Thymus (tissue), 11 donors: ENCODE data around the gene LGALS13. TPM values are rescaled to one million over a fixed set of nuclear protein-coding genes. Genes with fewer than 3 reads are reported as not detected.
"Not testable (repeated sequence)": the region's sequence is repeated elsewhere in the genome, so short reads cannot be mapped to it uniquely, and the experiment has no call there.

ENCODE experiments used
- DNase-seq, 9 donors: peaks; one replicate each; pipeline ENCODE4 v3.0.0-alpha.2; 2013; ENCODE audit warnings: low spot score in 9 of 9, low read depth in 6 of 9, missing footprints in 1 of 9
- H3K27ac ChIP-seq, 2 donors: one replicate each; pipeline ENCODE4 v1.5.1; 2013; ENCODE audit warnings: control low read depth in 1 of 2, low read depth in 1 of 2, low read length in 1 of 2, mild to moderate bottlenecking in 1 of 2, moderate library complexity in 1 of 2
- H3K27me3 ChIP-seq, 2 donors: one replicate each; pipeline ENCODE4 v1.5.1; 2013; ENCODE audit warnings: low read length in 1 of 2; ENCODE audit not compliant: control insufficient read depth in 2 of 2, insufficient read depth in 1 of 2
- H3K36me3 ChIP-seq, 2 donors: one replicate each; pipeline ENCODE4 v1.5.1; 2013; ENCODE audit warnings: low read length in 1 of 2, mild to moderate bottlenecking in 1 of 2, moderate library complexity in 1 of 2; ENCODE audit not compliant: control insufficient read depth in 2 of 2, insufficient read depth in 2 of 2
- H3K4me1 ChIP-seq, 2 donors: one replicate each; pipeline ENCODE4 v1.5.1; 2013; ENCODE audit warnings: low read length in 2 of 2; ENCODE audit not compliant: control insufficient read depth in 2 of 2, insufficient read depth in 2 of 2
- H3K4me3 ChIP-seq, 2 donors: one replicate each; pipeline ENCODE4 v1.5.1; 2013; ENCODE audit warnings: low read length in 2 of 2, control low read depth in 1 of 2, mild to moderate bottlenecking in 1 of 2
- H3K9me3 ChIP-seq, 2 donors: one replicate each; pipeline ENCODE4 v1.5.1; 2013; ENCODE audit warnings: low read length in 1 of 2, mild to moderate bottlenecking in 1 of 2; ENCODE audit not compliant: control insufficient read depth in 2 of 2, insufficient read depth in 1 of 2
- WGBS: extraction: QIAGEN DNeasy Blood & Tissue Kit; methylation state at CpG from one replicate; pipeline ENCODE4 v1.1.7; 2013; 5-methylcytosine and 5-hydroxymethylcytosine counted together
- polyA plus RNA-seq: library from polyadenylated mRNA; stranded (reverse); fragments of 200-250 nt; gene quantifications from one replicate; pipeline ENCODE4 v1.2.3, GENCODE V29; 2013
- total RNA-seq: library from RNA; stranded (reverse); fragments of 120-200 nt; gene quantifications from one replicate; pipeline ENCODE4 v1.2.4, GENCODE V29; 2013
- donor health status: healthy.

Gene LGALS13
- total and polyA plus RNA-seq, 2 donors = 0.38 to 0.66 TPM

- no peak overlapping the region for H3K27ac ChIP-seq
- peak in 4 of 9 donors; percentile 2 to 36 (median 14) for DNase-seq
- H3K9me3 ChIP-seq = no peaks in the 10 kb centered on the region
- no peaks in the 10 kb centered on the region for H3K27me3 ChIP-seq
- no peaks in the 10 kb centered on the region for H3K36me3 ChIP-seq
- H3K4me3 ChIP-seq = no peak overlapping the region
- WGBS = 24% methylated on average over 4 of the region's 4 CpGs
- no peaks in the 10 kb centered on the region for H3K4me1 ChIP-seq
These were observed 3.2 kb upstream of the LGALS13 start for GRCh38 chr19:39599116-39599515.

GRCh38 chr19:39603825-39604224 lies 1.5 kb downstream of the LGALS13 start:
- no peaks in the 10 kb centered on the region for H3K36me3 ChIP-seq
- H3K27ac ChIP-seq = no peak overlapping the region
- 96% methylated on average over 1 of the region's 1 CpG for WGBS
- no peaks in the 10 kb centered on the region for H3K27me3 ChIP-seq
- H3K4me3 ChIP-seq = no peak overlapping the region
- DNase-seq = no peak
- H3K4me1 ChIP-seq = no peaks in the 10 kb centered on the region
- no peaks in the 10 kb centered on the region for H3K9me3 ChIP-seq

- Histone ChIP-seq H3K27me3 (no peaks in the 10 kb centered on the region), H3K36me3 (no peaks in the 10 kb centered on the region), H3K27ac (no peak overlapping the region), H3K4me3 (no peak overlapping the region), H3K9me3 (no peaks in the 10 kb centered on the region), H3K4me1 (no peaks in the 10 kb centered on the region)
- DNase-seq = no peak
- WGBS = 93% methylated on average over 9 of the region's 9 CpGs
These were observed 4.7 kb downstream of the LGALS13 start for GRCh38 chr19:39607021-39607420.

- Histone ChIP-seq H3K27ac (no peak overlapping the region), H3K4me1 (no peaks in the 10 kb centered on the region), H3K36me3 (no peaks in the 10 kb centered on the region), H3K4me3 (no peak overlapping the region), H3K27me3 (no peaks in the 10 kb centered on the region), H3K9me3 (no peaks in the 10 kb centered on the region)
- DNase-seq = no peak
- 70% methylated on average over 6 of the region's 6 CpGs for WGBS
These were observed 5.2 kb downstream of the LGALS13 start for GRCh38 chr19:39607561-39607960.

- 72% methylated on average over 2 of the region's 2 CpGs for WGBS
These were observed 11.3 kb downstream of the LGALS13 start for GRCh38 chr19:39613597-39613996.

GRCh38 chr19:39617745-39618144 lies 15.4 kb downstream of the LGALS13 start:
- H3K4me3 ChIP-seq = no peak overlapping the region
- no peak overlapping the region for H3K27ac ChIP-seq
- WGBS = 84% methylated on average over 1 of the region's 1 CpG
- H3K27me3 ChIP-seq = no peaks in the 10 kb centered on the region
- H3K36me3 ChIP-seq = no peaks in the 10 kb centered on the region
- DNase-seq = no peak
- H3K4me1 ChIP-seq = no peaks in the 10 kb centered on the region
- peaks cover 0 to 4% of the 10 kb centered on the region in 2 donors for H3K9me3 ChIP-seq

More at GRCh38 chr19:39613597-39613996, 11.3 kb downstream of the LGALS13 start:
- H3K27ac ChIP-seq = no peak overlapping the region
- peaks cover 0 to 4% of the 10 kb centered on the region in 2 donors for H3K9me3 ChIP-seq
- no peak for DNase-seq
- no peaks in the 10 kb centered on the region for H3K4me1 ChIP-seq
- no peaks in the 10 kb centered on the region for H3K27me3 ChIP-seq
- H3K36me3 ChIP-seq = no peaks in the 10 kb centered on the region
- H3K4me3 ChIP-seq = no peak overlapping the region

- no peak for DNase-seq
- 30% methylated on average over 5 of the region's 5 CpGs for WGBS
- Histone ChIP-seq H3K36me3 (no peaks in the 10 kb centered on the region), H3K4me3 (no peak overlapping the region), H3K9me3 (no peaks in the 10 kb centered on the region), H3K4me1 (no peaks in the 10 kb centered on the region), H3K27me3 (no peaks in the 10 kb centered on the region), H3K27ac (no peak overlapping the region)
These were observed 21.6 kb downstream of the LGALS13 start for GRCh38 chr19:39623946-39624345.

GRCh38 chr19:39627631-39628030 lies 25.3 kb downstream of the LGALS13 start:
- not testable (repeated sequence) for H3K4me3 ChIP-seq, H3K9me3 ChIP-seq, H3K36me3 ChIP-seq, DNase-seq, H3K27me3 ChIP-seq, H3K27ac ChIP-seq, H3K4me1 ChIP-seq
- WGBS = 67% methylated on average over 2 of the region's 2 CpGs

GRCh38 chr19:39631178-39631577 lies 28.9 kb downstream of the LGALS13 start:
- WGBS = 86% methylated on average over 4 of the region's 4 CpGs
- Histone ChIP-seq H3K4me3 (no peak overlapping the region), H3K4me1 (no peaks in the 10 kb centered on the region), H3K36me3 (no peaks in the 10 kb centered on the region), H3K27me3 (no peaks in the 10 kb centered on the region), H3K27ac (no peak overlapping the region), H3K9me3 (no peaks in the 10 kb centered on the region)
- DNase-seq = no peak

- 77% methylated on average over 6 of the region's 6 CpGs for WGBS
- Histone ChIP-seq H3K36me3 (no peaks in the 10 kb centered on the region), H3K4me3 (no peak overlapping the region), H3K9me3 (no peaks in the 10 kb centered on the region), H3K4me1 (no peaks in the 10 kb centered on the region), H3K27ac (no peak overlapping the region), H3K27me3 (no peaks in the 10 kb centered on the region)
- no peak for DNase-seq
These were observed 29.3 kb downstream of the LGALS13 start for GRCh38 chr19:39631626-39632025.
